ENCODE data around the gene FBXL14.
A peak's percentile ranks its signal among the peaks of the same experiment; 100 is the strongest.

FBXL14 gene

GRCh38 chr12:1630827-1631591 is 36.6 kb upstream of the FBXL14 start:
- TF ChIP-seq, protein P1, sequence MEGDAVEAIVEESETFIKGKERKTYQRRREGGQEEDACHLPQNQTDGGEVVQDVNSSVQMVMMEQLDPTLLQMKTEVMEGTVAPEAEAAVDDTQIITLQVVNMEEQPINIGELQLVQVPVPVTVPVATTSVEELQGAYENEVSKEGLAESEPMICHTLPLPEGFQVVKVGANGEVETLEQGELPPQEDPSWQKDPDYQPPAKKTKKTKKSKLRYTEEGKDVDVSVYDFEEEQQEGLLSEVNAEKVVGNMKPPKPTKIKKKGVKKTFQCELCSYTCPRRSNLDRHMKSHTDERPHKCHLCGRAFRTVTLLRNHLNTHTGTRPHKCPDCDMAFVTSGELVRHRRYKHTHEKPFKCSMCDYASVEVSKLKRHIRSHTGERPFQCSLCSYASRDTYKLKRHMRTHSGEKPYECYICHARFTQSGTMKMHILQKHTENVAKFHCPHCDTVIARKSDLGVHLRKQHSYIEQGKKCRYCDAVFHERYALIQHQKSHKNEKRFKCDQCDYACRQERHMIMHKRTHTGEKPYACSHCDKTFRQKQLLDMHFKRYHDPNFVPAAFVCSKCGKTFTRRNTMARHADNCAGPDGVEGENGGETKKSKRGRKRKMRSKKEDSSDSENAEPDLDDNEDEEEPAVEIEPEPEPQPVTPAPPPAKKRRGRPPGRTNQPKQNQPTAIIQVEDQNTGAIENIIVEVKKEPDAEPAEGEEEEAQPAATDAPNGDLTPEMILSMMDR (conservative IDR thresholded peaks at IDR 0.05; ENCODE audit: low read depth, low read length) = peak; percentile 16
- no peak for DNase-seq (ENCODE audit: low read depth)
- peak overlapping the region; percentile 47 for H3K4me3 ChIP-seq (ENCODE audit: low read length)

DNA sequence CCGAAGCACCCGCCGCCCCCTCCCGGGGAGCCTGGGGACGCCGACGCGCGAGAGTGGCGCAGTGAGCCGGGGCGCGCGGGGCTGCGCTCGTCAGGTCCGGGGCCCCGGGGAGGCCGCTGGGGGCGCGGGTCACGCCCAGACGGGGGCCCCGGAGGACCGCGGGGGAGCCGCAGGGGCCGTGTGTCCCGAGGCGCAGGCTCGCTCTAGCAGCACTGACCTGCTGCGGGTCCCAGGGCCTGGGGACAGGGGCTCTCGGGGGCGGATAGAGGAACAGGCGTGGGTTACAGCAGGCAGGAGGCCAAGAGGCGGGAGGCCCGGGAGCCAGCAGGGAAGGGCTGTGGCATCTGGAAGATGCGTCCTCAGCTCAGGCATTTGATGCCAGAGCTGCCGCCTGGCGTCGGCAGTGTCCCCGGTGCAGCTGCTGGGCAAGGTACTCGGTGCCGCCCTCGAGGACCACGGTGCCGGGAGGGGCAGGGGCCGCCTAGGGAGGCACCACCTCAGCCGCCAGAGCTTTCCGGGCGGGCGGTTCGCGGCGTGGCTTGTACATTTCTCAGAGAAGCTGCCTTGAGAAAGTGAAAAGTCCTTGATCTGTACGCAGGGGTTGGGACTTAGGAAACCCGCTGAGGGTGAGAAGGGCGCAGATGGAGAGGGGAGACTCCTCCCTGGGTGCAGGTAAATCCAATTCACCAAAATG is 35.9 kb upstream of the FBXL14 start:
- DNase-seq (ENCODE audit: low read depth) = no peak

GRCh38 chr12:1629338-1630132 is 35.2 kb upstream of the FBXL14 start:
- H3K4me3 ChIP-seq (ENCODE audit: low read length) = peak overlapping the region; percentile 47
- no peak for DNase-seq (ENCODE audit: low read depth)
- TF ChIP-seq, protein P1 (conservative IDR thresholded peaks at IDR 0.05; ENCODE audit: low read depth, low read length) = peak; percentile 23

More for the DNA sequence above, 35.9 kb upstream of the FBXL14 start:
- H3K4me3 ChIP-seq (ENCODE audit: low read length) = peak overlapping the region; percentile 47
- TF ChIP-seq, protein P1 (conservative IDR thresholded peaks at IDR 0.05; ENCODE audit: low read depth, low read length) = peak; percentile 25

- TF ChIP-seq, protein P1 (conservative IDR thresholded peaks at IDR 0.05; ENCODE audit: low read depth, low read length) = no peak
- H3K4me3 ChIP-seq (ENCODE audit: low read length) = peak within 1 kb of the TSS; percentile 47
- DNase-seq (ENCODE audit: low read depth) = no peak
These were observed 34.4 kb upstream of the FBXL14 start, which contains the start of gene WNT5B for GRCh38 chr12:1628666-1629337. Gene WNT5B, plus strand, starts transcription at chr12:1629231. Its CDS starts 2,124 bp downstream, at chr12:1631355.

GRCh38 chr12:1622406-1622805 is 28.0 kb upstream of the FBXL14 start:
- TF ChIP-seq, protein P1 (conservative IDR thresholded peaks at IDR 0.05; ENCODE audit: low read depth, low read length) = no peak
- no peak for DNase-seq (ENCODE audit: low read depth)
- H3K4me3 ChIP-seq (ENCODE audit: low read length) = no peak overlapping the region

GRCh38 chr12:1620092-1620491 is 25.7 kb upstream of the FBXL14 start:
- TF ChIP-seq, protein P1 (conservative IDR thresholded peaks at IDR 0.05; ENCODE audit: low read depth, low read length) = no peak
- no peak overlapping the region for H3K4me3 ChIP-seq (ENCODE audit: low read length)
- no peak for DNase-seq (ENCODE audit: low read depth)
